Skeletal muscle cell (primary cell): ENCODE measurements around the gene ENPP7.
"Not testable (repeated sequence)": the region's sequence is repeated elsewhere in the genome, so short reads cannot be mapped to it uniquely, and the experiment has no call there.

Experiments
- DNase-seq: peaks from one replicate; pipeline ENCODE4 v3.0.0-alpha.2; 2010; ENCODE audit warnings: low read depth
- H3K4me3 ChIP-seq: 2 replicates; pipeline ENCODE4 v1.5.1; 2011; ENCODE audit warnings: low read depth, mild to moderate bottlenecking, control low read depth, low read length, moderate library complexity

The ENPP7 gene

GRCh38 chr17:79771276-79771675 lies 40.5 kb downstream of the ENPP7 start:
- H3K4me3 ChIP-seq = no peak overlapping the region
- DNase-seq = no peak

GRCh38 chr17:79772726-79773125 lies 42.0 kb downstream of the ENPP7 start:
- H3K4me3 ChIP-seq, DNase-seq: not testable (repeated sequence)

GRCh38 chr17:79774561-79774975 lies 43.8 kb downstream of the ENPP7 start:
- DNase-seq = no peak
- H3K4me3 ChIP-seq = no peak overlapping the region

- DNase-seq = no peak
- H3K4me3 ChIP-seq = no peak overlapping the region
Measured at GRCh38 chr17:79775632-79776031, 44.9 kb downstream of the ENPP7 start.

GRCh38 chr17:79776376-79777119 lies 45.8 kb downstream of the ENPP7 start:
- DNase-seq = no peak
- H3K4me3 ChIP-seq = no peak overlapping the region

GRCh38 chr17:79777120-79777893 lies 46.6 kb downstream of the ENPP7 start:
- no peak for DNase-seq
- peak overlapping the region; percentile 52 for H3K4me3 ChIP-seq

- no peak for DNase-seq
- peak within 1 kb of the TSS; percentile 61 for H3K4me3 ChIP-seq
Measured at GRCh38 chr17:79777894-79778503, 47.3 kb downstream of the ENPP7 start, which contains the start of gene CBX2. TSS of gene CBX2 (plus strand) at chr17:79778148. CDS start at chr17:79778236, 88 bp downstream.

- peak overlapping the region; percentile 61 for H3K4me3 ChIP-seq
- no peak for DNase-seq
Measured at GRCh38 chr17:79778504-79779083, 47.9 kb downstream of the ENPP7 start.

GRCh38 chr17:79779084-79779529 lies 48.4 kb downstream of the ENPP7 start:
- H3K4me3 ChIP-seq = peak overlapping the region; percentile 61
- no peak for DNase-seq

- H3K4me3 ChIP-seq = no peak overlapping the region
Measured at GRCh38 chr17:79779661-79780365, 49.1 kb downstream of the ENPP7 start.

GRCh38 chr17:79781012-79781650 lies 50.4 kb downstream of the ENPP7 start:
- DNase-seq = no peak
- H3K4me3 ChIP-seq = no peak overlapping the region

More at GRCh38 chr17:79779661-79780365, 49.1 kb downstream of the ENPP7 start:
- DNase-seq = no peak

- no peak for DNase-seq
- H3K4me3 ChIP-seq = no peak overlapping the region
Measured at GRCh38 chr17:79781736-79782575, 51.2 kb downstream of the ENPP7 start.

- no peak for DNase-seq
- H3K4me3 ChIP-seq = no peak overlapping the region
Measured at GRCh38 chr17:79783891-79784290, 53.1 kb downstream of the ENPP7 start.

- no peak overlapping the region for H3K4me3 ChIP-seq
- no peak for DNase-seq
Measured at GRCh38 chr17:79784353-79785016, 53.7 kb downstream of the ENPP7 start.

GRCh38 chr17:79785017-79785899 lies 54.5 kb downstream of the ENPP7 start:
- no peak for DNase-seq
- no peak overlapping the region for H3K4me3 ChIP-seq
